Adrenal gland (tissue), 5 donors: ENCODE data around the gene MYADML2.

Experiments
- CTCF ChIP-seq, 6 experiments: fragments of 450-650 bp in 4 of 6; fragments of 200-600 bp in 2 of 6; sonication (generic) in 1 of 6; IDR thresholded peaks; 1 replicate in 5 of 6; 2 replicates in 1 of 6; pipeline versions ENCODE4 v1.5.1 to v1.8.0; 2016 to 2021; ENCODE audit warnings: antibody characterized with exemption in 6 of 6, mild to moderate bottlenecking in 2 of 6, moderate library complexity in 1 of 6
- POLR2A ChIP-seq, 2 donors: fragments of 450-650 bp; IDR thresholded peaks; one replicate each; pipeline ENCODE4 v1.6.1; 2017; ENCODE audit warnings: antibody characterized with exemption in 2 of 2, mild to moderate bottlenecking in 2 of 2, moderate library complexity in 1 of 2
- donor health status: DM: no; HTN: no; CAD: no.

- TF ChIP-seq CTCF (IDR thresholded peaks at IDR 0.05), result no peak
- TF ChIP-seq POLR2A (IDR thresholded peaks at IDR 0.05), result no peak
These were observed 31.7 kb upstream of the MYADML2 start for GRCh38 chr17:81978524-81979298.
